Measurements from ENCODE around the gene PYGO2.

DNA sequence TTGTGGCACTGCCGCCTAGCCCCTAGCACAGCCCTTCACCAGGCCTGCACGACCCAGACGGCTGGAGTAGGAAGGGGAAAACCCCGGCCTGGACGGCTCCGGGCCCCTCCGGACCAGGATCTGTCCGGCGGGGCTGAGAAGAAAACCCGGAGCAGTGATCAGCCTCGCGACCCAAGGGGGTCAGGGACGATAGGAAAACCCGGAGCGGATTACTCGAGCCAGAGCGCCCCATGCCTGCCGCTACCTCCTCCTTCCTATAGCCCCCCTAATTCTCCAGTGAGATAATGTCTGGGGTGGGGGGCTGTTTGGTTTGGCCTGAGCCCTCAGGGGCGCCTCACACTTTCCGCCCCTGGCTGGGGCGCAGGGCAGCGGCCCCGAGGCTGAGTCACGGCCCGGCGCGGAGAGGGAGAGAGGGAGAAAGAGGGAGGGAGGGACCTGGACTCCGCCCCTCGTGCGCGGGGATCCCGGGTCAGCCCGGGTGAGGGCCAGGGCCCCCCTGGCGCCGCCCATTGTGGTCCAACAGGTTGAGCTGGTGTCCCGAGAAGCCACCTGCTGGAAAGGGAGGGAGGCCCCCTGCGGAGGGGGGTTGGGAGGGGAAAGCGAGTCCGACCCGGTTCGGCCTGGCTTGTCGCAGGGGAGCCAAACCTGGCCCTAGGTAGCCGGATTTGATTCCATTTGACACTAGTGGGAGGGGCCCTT lies 39.3 kb upstream of the PYGO2 start:
- TF ChIP-seq, protein P1, sequence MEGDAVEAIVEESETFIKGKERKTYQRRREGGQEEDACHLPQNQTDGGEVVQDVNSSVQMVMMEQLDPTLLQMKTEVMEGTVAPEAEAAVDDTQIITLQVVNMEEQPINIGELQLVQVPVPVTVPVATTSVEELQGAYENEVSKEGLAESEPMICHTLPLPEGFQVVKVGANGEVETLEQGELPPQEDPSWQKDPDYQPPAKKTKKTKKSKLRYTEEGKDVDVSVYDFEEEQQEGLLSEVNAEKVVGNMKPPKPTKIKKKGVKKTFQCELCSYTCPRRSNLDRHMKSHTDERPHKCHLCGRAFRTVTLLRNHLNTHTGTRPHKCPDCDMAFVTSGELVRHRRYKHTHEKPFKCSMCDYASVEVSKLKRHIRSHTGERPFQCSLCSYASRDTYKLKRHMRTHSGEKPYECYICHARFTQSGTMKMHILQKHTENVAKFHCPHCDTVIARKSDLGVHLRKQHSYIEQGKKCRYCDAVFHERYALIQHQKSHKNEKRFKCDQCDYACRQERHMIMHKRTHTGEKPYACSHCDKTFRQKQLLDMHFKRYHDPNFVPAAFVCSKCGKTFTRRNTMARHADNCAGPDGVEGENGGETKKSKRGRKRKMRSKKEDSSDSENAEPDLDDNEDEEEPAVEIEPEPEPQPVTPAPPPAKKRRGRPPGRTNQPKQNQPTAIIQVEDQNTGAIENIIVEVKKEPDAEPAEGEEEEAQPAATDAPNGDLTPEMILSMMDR (IDR thresholded peaks at IDR 0.05): peak in 2 of 3 experiments; percentile 3 to 56
- TF ChIP-seq POLR2AphosphoS5 (IDR thresholded peaks at IDR 0.05; ENCODE audit: insufficient read depth in 1 of 2, low read depth in 1 of 2) (peak; percentile 88 to 97), POLR2A (IDR thresholded peaks at IDR 0.05) (peak in 1 of 2 donors; percentile 80)
